GM19025 (cell line): ENCODE measurements around the gene CCSER1.
"Not testable (repeated sequence)": the region's sequence is repeated elsewhere in the genome, so short reads cannot be mapped to it uniquely, and the experiment has no call there.

Source experiments
- ATAC-seq: cut with Tn5 transposase; IDR thresholded peaks from one replicate; pipeline ENCODE4 v1.9.1; 2021; ENCODE audit warnings: mild to moderate bottlenecking, low read depth, moderate library complexity; ENCODE audit not compliant: unreplicated experiment

Gene CCSER1

GRCh38 chr4:91600301-91600700 lies 1473.1 kb downstream of the CCSER1 start:
- ATAC-seq = no peak

GRCh38 chr4:91601401-91601800 lies 1474.2 kb downstream of the CCSER1 start:
- no peak for ATAC-seq

GRCh38 chr4:91611782-91612181 lies 1484.6 kb downstream of the CCSER1 start:
- no peak for ATAC-seq

GRCh38 chr4:91620952-91621351 lies 1493.8 kb downstream of the CCSER1 start:
- ATAC-seq = no peak

GRCh38 chr4:91621446-91621845 lies 1494.3 kb downstream of the CCSER1 start:
- no peak for ATAC-seq

- no peak for ATAC-seq
These were observed 1495.9 kb downstream of the CCSER1 start for GRCh38 chr4:91622925-91623602.

- not testable (repeated sequence) for ATAC-seq
These were observed 1496.4 kb downstream of the CCSER1 start for GRCh38 chr4:91623603-91623967.

- no peak for ATAC-seq
These were observed 1502.9 kb downstream of the CCSER1 start for GRCh38 chr4:91630054-91630453.

- no peak for ATAC-seq
These were observed 1503.6 kb downstream of the CCSER1 start for GRCh38 chr4:91630764-91631163.

- no peak for ATAC-seq
These were observed 1504.1 kb downstream of the CCSER1 start for GRCh38 chr4:91631335-91631734.

- ATAC-seq = no peak
These were observed 1508.9 kb downstream of the CCSER1 start for GRCh38 chr4:91636083-91636482.
